Fibroblast of upper back skin (primary cell): ENCODE measurements around the gene ZNF782.
"Not testable (repeated sequence)": the region's sequence is repeated elsewhere in the genome, so short reads cannot be mapped to it uniquely, and the experiment has no call there.

ENCODE experiments used
- DNase-seq: peaks from one replicate; pipeline ENCODE4 v3.0.0-alpha.2; 2013

ZNF782 gene

DNA sequence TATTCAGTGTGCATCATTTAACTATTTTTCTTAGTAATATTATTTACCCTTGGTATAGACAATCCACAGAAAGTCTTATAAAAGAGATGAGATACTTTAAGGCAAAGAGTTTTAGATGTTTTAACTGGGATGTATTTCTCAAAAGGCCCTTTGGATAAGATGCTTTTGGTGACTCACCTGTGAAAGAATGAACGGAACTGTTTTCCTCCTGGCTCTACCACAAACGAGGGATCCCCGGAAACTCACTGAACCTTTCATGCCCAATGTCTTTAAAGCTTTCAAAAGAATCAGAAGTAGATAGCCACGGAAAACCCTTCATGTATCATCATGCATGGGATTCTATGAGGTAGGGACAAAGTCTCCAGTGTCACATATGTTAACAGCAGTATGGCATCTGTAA lies 1.6 kb downstream of the ZNF782 start:
- no peak for DNase-seq

DNA sequence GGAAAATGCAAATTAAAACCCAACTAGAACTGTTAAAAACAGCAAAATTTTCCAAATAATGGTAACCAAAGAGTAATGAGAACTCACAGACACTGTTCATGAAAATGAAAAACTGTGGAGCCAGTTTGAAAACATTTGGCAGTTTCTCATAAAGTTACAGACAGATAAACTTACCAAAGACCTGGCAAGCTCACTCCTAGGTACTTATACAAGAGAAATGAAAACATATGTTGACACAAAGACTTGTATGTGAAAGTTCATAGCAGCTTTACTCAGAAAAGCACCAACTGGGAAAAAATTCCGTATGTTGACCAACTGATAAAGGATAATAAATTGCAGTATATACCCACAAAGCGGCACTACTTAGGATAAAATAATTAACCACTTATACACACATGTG lies 10.3 kb downstream of the ZNF782 start:
- DNase-seq: no peak

- no peak for DNase-seq
These were observed 35.8 kb downstream of the ZNF782 start for GRCh38 chr9:96818533-96818932.

DNA sequence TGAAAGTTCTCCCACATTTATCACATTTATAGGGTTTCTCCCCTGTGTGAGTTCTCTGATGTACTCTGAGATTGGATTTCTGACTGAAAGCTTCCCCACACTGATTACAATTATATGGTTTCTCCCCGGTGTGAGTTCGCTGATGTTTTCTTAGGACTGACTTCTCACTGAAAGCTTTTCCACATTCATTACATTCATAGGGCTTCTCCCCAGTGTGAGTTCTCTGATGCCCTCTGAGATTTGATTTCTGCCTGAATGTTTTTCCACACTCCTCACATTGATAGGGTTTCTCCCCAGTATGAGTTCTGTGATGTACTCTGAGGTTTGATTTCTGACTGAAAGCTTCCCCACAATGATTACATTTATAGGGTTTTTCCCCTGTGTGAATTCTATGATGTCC lies 36.3 kb downstream of the ZNF782 start:
- no peak for DNase-seq

DNA sequence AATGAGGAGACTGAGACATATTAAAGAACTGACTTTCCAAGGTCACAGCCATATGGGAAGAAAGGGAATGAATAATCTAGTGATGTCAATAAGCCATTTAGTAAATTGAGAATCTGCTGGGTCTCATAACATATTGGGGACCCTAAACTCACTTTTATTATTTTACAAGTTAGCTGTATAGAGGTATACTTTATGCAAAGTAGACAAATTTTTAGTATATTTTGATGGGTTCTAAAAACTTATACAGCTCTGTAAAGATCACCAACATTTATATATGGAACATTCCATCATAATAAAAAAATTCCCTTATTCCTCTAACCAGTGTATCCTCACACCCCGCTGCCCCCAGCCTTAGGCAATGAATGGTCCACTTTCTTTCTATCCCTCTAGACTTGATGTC lies 40.7 kb downstream of the ZNF782 start:
- DNase-seq: no peak

- DNase-seq: not testable (repeated sequence)
These were observed 55.4 kb downstream of the ZNF782 start for GRCh38 chr9:96798959-96799358.

DNA sequence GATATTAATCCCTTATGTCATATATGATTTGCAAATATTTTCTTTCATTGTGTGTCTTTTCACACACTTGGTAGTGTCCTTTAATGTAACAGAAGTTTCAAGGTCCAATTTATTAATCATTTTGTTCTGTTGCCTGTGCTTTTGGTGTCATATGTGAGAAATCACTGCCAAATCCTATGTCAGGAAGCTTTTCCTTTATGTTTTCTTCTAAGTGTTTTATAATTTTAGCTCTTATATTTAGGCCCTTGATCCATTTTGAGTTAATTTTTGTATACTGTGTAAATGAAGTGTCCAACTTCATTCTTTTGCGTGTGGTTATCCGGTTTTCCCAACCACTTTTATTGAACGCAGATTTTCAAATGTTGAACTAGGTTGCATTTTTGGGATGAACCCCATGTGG lies 70.3 kb downstream of the ZNF782 start:
- DNase-seq: no peak

DNA sequence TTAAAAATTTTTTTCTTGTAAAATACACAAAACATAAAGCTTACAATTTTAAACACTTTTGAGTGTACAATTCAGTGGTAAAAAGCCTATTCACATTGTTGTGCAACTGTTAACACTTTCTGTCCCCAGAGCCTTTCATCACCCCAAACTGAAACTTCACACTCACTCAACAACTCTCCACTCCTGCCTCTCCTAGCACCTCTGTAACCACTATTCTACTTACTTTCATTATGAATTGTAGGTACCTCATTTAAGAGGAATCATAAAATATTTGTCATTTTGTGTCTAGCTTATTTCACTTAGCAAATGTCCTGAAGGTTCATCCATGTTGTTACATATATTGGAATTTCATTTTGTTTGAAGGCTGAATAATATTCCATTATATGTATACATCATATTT lies 72.1 kb downstream of the ZNF782 start:
- DNase-seq: no peak

GRCh38 chr9:96781552-96781951 lies 72.8 kb downstream of the ZNF782 start:
- no peak for DNase-seq

- DNase-seq: no peak
These were observed 75.2 kb downstream of the ZNF782 start for GRCh38 chr9:96779089-96779488.

DNA sequence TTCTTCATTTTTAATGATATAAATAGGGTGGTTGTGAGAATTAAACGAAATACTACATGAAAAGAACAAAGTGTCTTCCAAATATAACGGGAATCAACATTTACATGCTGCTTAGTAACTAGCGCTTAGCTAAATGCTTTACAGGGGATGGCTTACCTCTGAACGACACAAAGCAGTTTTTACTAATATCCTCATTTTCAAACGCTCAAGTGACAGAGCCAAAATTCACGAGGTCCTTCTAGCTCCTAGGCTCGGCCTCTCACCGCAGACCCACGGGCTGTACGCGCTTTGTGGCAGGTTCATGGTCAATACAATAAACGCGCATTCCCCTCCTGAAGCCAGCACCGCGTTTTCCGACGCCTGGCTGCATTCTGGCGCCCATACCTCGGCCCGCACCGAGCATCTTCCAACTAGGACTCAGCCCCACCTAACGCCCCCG lies 76.9 kb downstream of the ZNF782 start:
- no peak for DNase-seq

GRCh38 chr9:96771124-96771523 lies 83.2 kb downstream of the ZNF782 start:
- no peak for DNase-seq

DNA sequence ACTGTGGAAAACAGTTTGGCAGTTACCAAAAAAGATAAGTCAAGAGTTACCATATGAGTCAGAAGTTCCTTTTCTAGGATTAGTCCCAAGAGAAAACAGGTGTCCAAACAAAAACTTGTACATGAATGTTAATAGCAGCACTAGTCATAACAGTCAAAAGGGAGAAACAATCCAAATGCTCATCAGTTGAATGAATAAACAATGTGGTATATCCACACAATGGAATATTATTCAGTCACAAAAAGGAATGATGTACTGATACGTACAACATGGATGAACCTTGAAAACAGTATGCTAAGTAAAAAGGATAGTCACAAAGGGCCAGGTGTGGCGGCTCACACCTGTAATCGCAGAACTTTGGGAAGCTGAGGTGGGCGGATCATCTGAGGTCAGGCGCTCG lies 84.3 kb downstream of the ZNF782 start:
- DNase-seq: no peak
